SH-SY5Y (cell line): ENCODE results near the gene RBFOX1.

Experiments
- GATA2 ChIP-seq: IDR thresholded peaks from 2 replicates; pipeline ENCODE4 v1.6.1; 2011; ENCODE audit warnings: mild to moderate bottlenecking, low read depth, low read length
- GATA3 ChIP-seq: IDR thresholded peaks from 2 replicates; pipeline ENCODE4 v1.6.1; 2011; ENCODE audit warnings: low read depth, mild to moderate bottlenecking, low read length, moderate library complexity

DNA sequence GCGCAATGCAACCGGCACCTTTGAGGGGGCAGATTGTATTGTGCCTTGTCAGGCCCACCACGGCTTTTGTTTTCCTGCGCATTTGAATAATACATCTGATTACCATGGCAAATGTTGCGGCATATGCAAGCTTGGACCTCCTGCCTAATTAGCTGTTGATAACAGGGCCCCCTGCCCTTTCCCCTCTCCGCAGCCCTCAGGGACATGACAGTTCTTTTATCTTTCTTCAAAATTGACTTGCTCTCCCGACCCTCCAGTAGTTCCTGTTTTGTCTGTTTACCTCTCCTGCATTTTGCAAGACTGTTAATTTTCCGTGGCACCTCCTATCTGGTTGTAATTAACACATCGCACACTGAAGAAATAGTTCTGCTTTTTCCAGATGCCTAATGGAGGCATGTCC is 86.8 kb downstream of the RBFOX1 start:
- TF ChIP-seq GATA3 (no peak), GATA2 (no peak)
